Subcutaneous adipose tissue (tissue), 4 donors: ENCODE data around the gene LYRM4. TPM values are rescaled to one million over a fixed set of nuclear protein-coding genes. Genes with fewer than 3 reads are reported as not detected.

ENCODE experiments used
- CTCF ChIP-seq: fragments of 450-650 bp; IDR thresholded peaks from one replicate; pipeline ENCODE4 v1.5.1; 2016; ENCODE audit warnings: low read depth, mild to moderate bottlenecking, control low read depth, antibody characterized with exemption, moderate library complexity
- total RNA-seq, 4 donors: library from RNA; depleted of rRNA; stranded (reverse); fragments of >200 nt; gene quantifications; one replicate each; pipeline ENCODE4 v1.1.0, GENCODE V29; 2016

Gene LYRM4
- total RNA-seq, 4 donors from 2014 or later: 22.2 to 25.8 (median 25.1) TPM

GRCh38 chr6:5178806-5179205, 81.9 kb downstream of the LYRM4 start:
- no peak for TF ChIP-seq CTCF

- no peak for TF ChIP-seq CTCF
These were observed 85.1 kb downstream of the LYRM4 start for GRCh38 chr6:5175635-5176034.

- TF ChIP-seq CTCF: no peak
These were observed 85.8 kb downstream of the LYRM4 start for GRCh38 chr6:5174756-5175549.

GRCh38 chr6:5174244-5174643, 86.5 kb downstream of the LYRM4 start:
- no peak for TF ChIP-seq CTCF

GRCh38 chr6:5173810-5174209, 86.9 kb downstream of the LYRM4 start:
- TF ChIP-seq CTCF: no peak

- TF ChIP-seq CTCF: no peak
These were observed 87.8 kb downstream of the LYRM4 start for GRCh38 chr6:5172897-5173474.

GRCh38 chr6:5172041-5172653, 88.6 kb downstream of the LYRM4 start:
- TF ChIP-seq CTCF: no peak
